Natural killer cell (primary cell): ENCODE data around the gene GPX4. TPM values are rescaled to one million over a fixed set of nuclear protein-coding genes. Genes with fewer than 3 reads are reported as not detected.

Experiments used
- ATAC-seq, 3 donors: fragments of 150-1000 bp in 2 of 3; fragments of 200-7000 bp in 1 of 3; cut with Tn5 transposase; 1 replicate in 1 of 3; 2 replicates in 2 of 3; pipeline ENCODE4 v1.10.0; 2021; ENCODE audit warnings: mild to moderate bottlenecking in 2 of 3, moderate library complexity in 2 of 3
- DNase-seq, 2 donors: peaks; one replicate each; pipeline versions ENCODE4 v3.0.0 to v3.0.0-alpha.2; 2013 to 2021; ENCODE audit warnings: mixed read lengths in 1 of 2
- H3K27ac ChIP-seq: one replicate; pipeline ENCODE4 v1.5.1; 2013; ENCODE audit warnings: mild to moderate bottlenecking, low read length
- H3K27me3 ChIP-seq: one replicate; pipeline ENCODE4 v1.6.1; 2013; ENCODE audit warnings: low read length; ENCODE audit not compliant: control insufficient read depth, insufficient read depth
- H3K36me3 ChIP-seq: one replicate; pipeline ENCODE4 v1.6.1; 2013; ENCODE audit warnings: low read length; ENCODE audit not compliant: control insufficient read depth, insufficient read depth
- H3K4me1 ChIP-seq: one replicate; pipeline ENCODE4 v1.6.1; 2013; ENCODE audit warnings: low read length; ENCODE audit not compliant: control insufficient read depth, insufficient read depth
- H3K4me3 ChIP-seq: one replicate; pipeline ENCODE4 v1.5.1; 2013; ENCODE audit warnings: low read length
- H3K9me3 ChIP-seq: one replicate; pipeline ENCODE4 v1.6.1; 2013; ENCODE audit warnings: low read length; ENCODE audit not compliant: control insufficient read depth, insufficient read depth
- H3K27ac Mint-ChIP-seq, 2 donors: one replicate each; pipeline ENCODE4 v1.8.0; 2022; ENCODE audit warnings: mild to moderate bottlenecking in 2 of 2, mixed read lengths in 2 of 2, moderate library complexity in 1 of 2
- H3K27me3 Mint-ChIP-seq, 2 donors: one replicate each; pipeline ENCODE4 v1.8.0; 2022; ENCODE audit warnings: low read depth in 2 of 2, mixed read lengths in 2 of 2
- H3K36me3 Mint-ChIP-seq: one replicate; pipeline ENCODE4 v1.8.0; 2022; ENCODE audit warnings: mixed read lengths
- H3K4me1 Mint-ChIP-seq, 2 donors: one replicate each; pipeline ENCODE4 v1.8.0; 2022; ENCODE audit warnings: mixed read lengths in 2 of 2
- H3K4me3 Mint-ChIP-seq: one replicate; pipeline ENCODE4 v1.8.0; 2022; ENCODE audit warnings: mild to moderate bottlenecking, moderate library complexity, mixed read lengths
- H3K9me3 Mint-ChIP-seq, 2 donors: one replicate each; pipeline ENCODE4 v1.8.0; 2022; ENCODE audit warnings: mixed read lengths in 2 of 2
- CTCF ChIP-seq: fragments of 200-600 bp; IDR thresholded peaks from one replicate; pipeline ENCODE4 v1.8.0; 2022; ENCODE audit warnings: antibody characterized with exemption
- WGBS: methylation state at CpG from one replicate; pipeline ENCODE4 v1.1.7; 2013; ENCODE audit warnings: missing lambda C conversion rate; ENCODE audit not compliant: insufficient coverage; 5-methylcytosine and 5-hydroxymethylcytosine counted together
- intact Hi-C: fragments of 100-400 bp; cut with micrococcal nuclease; formaldehyde crosslinking; loops from one replicate; pipeline ENCODE4 v1.14.2; 2022
- total RNA-seq, 4 donors: library from RNA; stranded (reverse); fragments of 120-200 nt in 1 of 4; gene quantifications; one replicate each; pipeline versions ENCODE4 v1.2.3 to v1.2.4, GENCODE V29; 2013 to 2022

The GPX4 gene
- total RNA-seq, 3 donors from 2014 or later (not counting 1 experiment from before 2014, with no cell fraction given), result 108 to 126 (median 121) TPM

- Mint-ChIP-seq H3K4me1 (peaks cover 21 to 46% of the 10 kb centered on the region in 2 donors), H3K27me3 (no peaks in the 10 kb centered on the region), H3K9me3 (no peaks in the 10 kb centered on the region), H3K4me3 (no peak overlapping the region), H3K36me3 (no peaks in the 10 kb centered on the region), H3K27ac (no peak overlapping the region)
- H3K36me3 ChIP-seq, result peaks cover 46% of the 10 kb centered on the region
- no peak for TF ChIP-seq CTCF
- DNase-seq, result peak in 1 of 2 donors; percentile 63
- H3K4me1 ChIP-seq, result peaks cover 65% of the 10 kb centered on the region
- no peak overlapping the region for H3K27ac ChIP-seq
- no peak for ATAC-seq
- intact Hi-C loops, result no loop called here
- H3K4me3 ChIP-seq, result no peak overlapping the region
- 91% methylated on average over 38 of the region's 38 CpGs for WGBS
- H3K9me3 ChIP-seq, result no peaks in the 10 kb centered on the region
- H3K27me3 ChIP-seq, result no peaks in the 10 kb centered on the region
These were observed 12.9 kb upstream of the GPX4 start for GRCh38 chr19:1090731-1091543.

- no peak overlapping the region for H3K27ac ChIP-seq
- no peaks in the 10 kb centered on the region for H3K27me3 ChIP-seq
- WGBS, result 89% methylated on average over 27 of the region's 27 CpGs
- Mint-ChIP-seq H3K4me3 (no peak overlapping the region), H3K27me3 (no peaks in the 10 kb centered on the region), H3K36me3 (no peaks in the 10 kb centered on the region), H3K4me1 (peaks cover 21 to 47% of the 10 kb centered on the region in 2 donors), H3K27ac (no peak overlapping the region), H3K9me3 (no peaks in the 10 kb centered on the region)
- TF ChIP-seq CTCF, result no peak
- H3K9me3 ChIP-seq, result no peaks in the 10 kb centered on the region
- no peak overlapping the region for H3K4me3 ChIP-seq
- H3K4me1 ChIP-seq, result peaks cover 58% of the 10 kb centered on the region
- intact Hi-C loops, result loop anchor here (2.0 kb wide), 1 partner anchor 15 kb away; no protein-coding TSS in a partner anchor
- DNase-seq (no peak), ATAC-seq (no peak)
- peaks cover 38% of the 10 kb centered on the region for H3K36me3 ChIP-seq
These were observed 12.1 kb upstream of the GPX4 start for GRCh38 chr19:1091544-1092175.

- DNase-seq (no peak), ATAC-seq (no peak)
- no peaks in the 10 kb centered on the region for H3K27me3 ChIP-seq
- peaks cover 28% of the 10 kb centered on the region for H3K36me3 ChIP-seq
- Mint-ChIP-seq H3K36me3 (no peaks in the 10 kb centered on the region), H3K9me3 (no peaks in the 10 kb centered on the region), H3K27ac (peak overlapping the region in 1 of 2 donors; percentile 64), H3K4me1 (peaks cover 11 to 43% of the 10 kb centered on the region in 2 donors), H3K27me3 (no peaks in the 10 kb centered on the region), H3K4me3 (peak overlapping the region; percentile 93)
- 97% methylated on average over 14 of the region's 15 CpGs for WGBS
- no peak overlapping the region for H3K4me3 ChIP-seq
- H3K9me3 ChIP-seq, result no peaks in the 10 kb centered on the region
- TF ChIP-seq CTCF, result no peak
- H3K4me1 ChIP-seq, result peaks cover 42% of the 10 kb centered on the region
- H3K27ac ChIP-seq, result no peak overlapping the region
- intact Hi-C loops, result loop anchor here (2.0 kb wide), 1 partner anchor 17 kb away; no protein-coding TSS in a partner anchor
These were observed 10.5 kb upstream of the GPX4 start for GRCh38 chr19:1093330-1093729.
